SK-N-SH (cell line): ENCODE measurements around the gene NOTCH2. TPM values are rescaled to one million over a fixed set of nuclear protein-coding genes. Genes with fewer than 3 reads are reported as not detected.
A peak's percentile ranks its signal among the peaks of the same experiment; 100 is the strongest.

ENCODE experiments used
- CTCF ChIA-PET: fragments of 300-600, 350-600 bp; formaldehyde crosslinking; extraction: SDS; loops from one replicate; lab custom pipeline; 2021; lab: Yijun Ruan, JAX
- POLR2A ChIA-PET: fragments of 350-600 bp; sonication (Branson Sonifier 250); formaldehyde crosslinking; extraction: SDS; loops from one replicate; lab custom pipeline; 2020; ENCODE audit warnings: antibody characterized with exemption, inconsistent platforms; lab: Yijun Ruan, JAX
- DNase-seq: peaks from one replicate; pipeline ENCODE4 v3.0.0; 2012
- H2AFZ ChIP-seq: fragments of 200-600 bp; sonication (generic); 2 replicates; pipeline ENCODE4 v1.8.1; 2016; ENCODE audit warnings: antibody characterized with exemption, mild to moderate bottlenecking, low read depth
- H3F3A ChIP-seq: fragments of 200-600 bp; sonication (generic); replicated peaks from 2 replicates; pipeline ENCODE3; 2016; ENCODE audit warnings: antibody characterized with exemption, mild to moderate bottlenecking; ENCODE audit not compliant: insufficient read depth
- H3K27ac ChIP-seq, 2 experiments: fragments of 200-500 bp in 1 of 2; fragments of 200-600 bp in 1 of 2; sonication (Bioruptor generic) in 1 of 2; sonication (generic), shearing (Covaris generic) in 1 of 2; 2 replicates each; pipeline versions ENCODE4 v1.5.1 to v1.6.1; 2014 to 2016; ENCODE audit warnings: low read depth in 2 of 2, inconsistent platforms in 1 of 2, low read length in 1 of 2, mild to moderate bottlenecking in 1 of 2, mixed read lengths in 1 of 2
- H3K27me3 ChIP-seq: fragments of 200-600 bp; sonication (generic), shearing (Covaris generic); 2 replicates; pipeline ENCODE4 v1.6.1; 2016; ENCODE audit warnings: mixed run types; ENCODE audit not compliant: insufficient read depth
- H3K36me3 ChIP-seq, 2 experiments: fragments of 200-500 bp in 1 of 2; fragments of 200-600 bp in 1 of 2; sonication (Bioruptor generic) in 1 of 2; sonication (generic) in 1 of 2; replicated peaks in 1 of 2; 2 replicates each; pipeline versions ENCODE3 to v1.5.1; 2014 to 2016; ENCODE audit warnings: low read length in 1 of 2, mild to moderate bottlenecking in 1 of 2; ENCODE audit not compliant: insufficient read depth in 2 of 2, control insufficient read depth in 1 of 2
- H3K4me1 ChIP-seq, 2 experiments: fragments of 200-500 bp in 1 of 2; fragments of 200-600 bp in 1 of 2; sonication (Bioruptor generic) in 1 of 2; sonication (generic), shearing (Covaris generic) in 1 of 2; 2 replicates each; pipeline versions ENCODE4 v1.5.1 to v1.6.1; 2014 to 2016; ENCODE audit warnings: low read depth in 1 of 2, low read length in 1 of 2, mixed run types in 1 of 2; ENCODE audit not compliant: insufficient read depth in 2 of 2, control insufficient read depth in 1 of 2
- H3K4me2 ChIP-seq: fragments of 200-600 bp; sonication (generic), shearing (Covaris generic); 2 replicates; pipeline ENCODE4 v1.6.1; 2017; ENCODE audit warnings: mixed run types
- H3K4me3 ChIP-seq, 2 experiments: fragments of 200-500 bp in 1 of 2; fragments of 200-600 bp in 1 of 2; sonication (Bioruptor generic) in 1 of 2; sonication (generic), shearing (Covaris generic) in 1 of 2; 2 replicates each; pipeline versions ENCODE4 v1.5.1 to v1.8.1; 2014 to 2016; ENCODE audit warnings: low read depth in 2 of 2, inconsistent platforms in 1 of 2, low read length in 1 of 2, mild to moderate bottlenecking in 1 of 2, mixed read lengths in 1 of 2, moderate library complexity in 1 of 2
- H3K79me2 ChIP-seq: fragments of 200-600 bp; sonication (generic); 2 replicates; pipeline ENCODE4 v1.8.1; 2017; ENCODE audit warnings: mild to moderate bottlenecking; ENCODE audit not compliant: insufficient read depth
- H3K9ac ChIP-seq: fragments of 200-600 bp; sonication (generic); 2 replicates; pipeline ENCODE4 v1.6.1; 2017; ENCODE audit warnings: mixed run types
- H3K9me2 ChIP-seq: fragments of 200-600 bp; sonication (generic); 2 replicates; pipeline ENCODE4 v1.6.1; 2017; ENCODE audit warnings: mixed run types
- H3K9me3 ChIP-seq: fragments of 200-600 bp; sonication (generic); 2 replicates; pipeline ENCODE4 v1.6.1; 2017; ENCODE audit warnings: mixed run types, mild to moderate bottlenecking, moderate library complexity
- H4K20me1 ChIP-seq: fragments of 200-600 bp; sonication (generic); 2 replicates; pipeline ENCODE4 v1.6.1; 2017; ENCODE audit warnings: mild to moderate bottlenecking, mixed run types; ENCODE audit not compliant: insufficient read depth
- EP300 ChIP-seq, 2 experiments: IDR thresholded peaks; 2 replicates each; pipeline versions ENCODE4 v1.4.0 to v1.6.1; 2012; ENCODE audit warnings: borderline replicate concordance in 1 of 2, low read depth in 1 of 2, low read length in 1 of 2
- EZH2phosphoT487 ChIP-seq: fragments of 200-600 bp; sonication (generic); IDR thresholded peaks from 2 replicates; pipeline ENCODE4 v1.6.1; 2017; ENCODE audit warnings: low read depth, mixed run types, mild to moderate bottlenecking, antibody characterized with exemption, moderate library complexity, borderline replicate concordance
- FOSL2 ChIP-seq: IDR thresholded peaks from 2 replicates; pipeline ENCODE4 v1.4.0; 2012; ENCODE audit warnings: low read depth, mild to moderate bottlenecking, moderate library complexity, borderline replicate concordance
- GABPA ChIP-seq: IDR thresholded peaks from 2 replicates; pipeline ENCODE4 v1.4.0; 2012; ENCODE audit warnings: low read depth, mild to moderate bottlenecking
- MEF2A ChIP-seq: IDR thresholded peaks from 2 replicates; pipeline ENCODE4 v1.4.0; 2012; ENCODE audit warnings: low read depth, borderline replicate concordance
- NFIC ChIP-seq: IDR thresholded peaks from 2 replicates; pipeline ENCODE4 v1.4.0; 2012; ENCODE audit warnings: borderline replicate concordance
- NRF1 ChIP-seq: IDR thresholded peaks from 2 replicates; pipeline ENCODE4 v1.6.1; 2012; ENCODE audit warnings: low read depth, mild to moderate bottlenecking, low read length
- POLR2AphosphoS5 ChIP-seq: IDR thresholded peaks from 2 replicates; pipeline ENCODE4 v1.6.1; 2012; ENCODE audit warnings: low read depth, low read length
- RFX5 ChIP-seq: IDR thresholded peaks from 2 replicates; pipeline ENCODE4 v1.6.1; 2012; ENCODE audit warnings: mild to moderate bottlenecking, improper control_type of control experiment, low read length
- SMC3 ChIP-seq: IDR thresholded peaks from 2 replicates; pipeline ENCODE4 v1.6.1; 2012; ENCODE audit warnings: low read depth, low read length, improper control_type of control experiment
- TAF1 ChIP-seq: IDR thresholded peaks from 2 replicates; pipeline ENCODE4 v1.6.1; 2012; ENCODE audit warnings: low read depth, mild to moderate bottlenecking, low read length, moderate library complexity, borderline replicate concordance
- TCF12 ChIP-seq: IDR thresholded peaks from 2 replicates; pipeline ENCODE4 v1.4.0; 2012
- TEAD4 ChIP-seq: IDR thresholded peaks from 2 replicates; pipeline ENCODE4 v1.4.0; 2012; ENCODE audit warnings: mild to moderate bottlenecking, borderline replicate concordance; ENCODE audit not compliant: insufficient read depth
- WGBS: methylation state at CpG from one replicate; pipeline ENCODE4 v1.1.6; 2017; ENCODE audit warnings: low lambda C conversion rate; 5-methylcytosine and 5-hydroxymethylcytosine counted together
- polyA plus RNA-seq, 3 experiments: library from polyadenylated mRNA; depleted of rRNA; stranded (reverse); fragments of >200 nt; gene quantifications; 2 replicates each; pipeline ENCODE4 v1.2.3, GENCODE V29; 2012
- TF ChIP-seq, protein P1 (sequence below): fragments of 200-600 bp; sonication (generic); IDR thresholded peaks from 2 replicates; pipeline ENCODE4 v1.6.1; 2017; ENCODE audit warnings: antibody characterized with exemption, mild to moderate bottlenecking, moderate library complexity
- TF ChIP-seq, protein P2 (sequence below): IDR thresholded peaks from 2 replicates; pipeline ENCODE4; 2012
- TF ChIP-seq, protein P3 (sequence below): IDR thresholded peaks from 2 replicates; pipeline ENCODE4 v1.4.0; 2012; ENCODE audit warnings: low read depth

Gene NOTCH2
- polyA plus RNA-seq, 1 of the 3 experiments (the other 2 are of a cell fraction) = 23.0 TPM

DNA sequence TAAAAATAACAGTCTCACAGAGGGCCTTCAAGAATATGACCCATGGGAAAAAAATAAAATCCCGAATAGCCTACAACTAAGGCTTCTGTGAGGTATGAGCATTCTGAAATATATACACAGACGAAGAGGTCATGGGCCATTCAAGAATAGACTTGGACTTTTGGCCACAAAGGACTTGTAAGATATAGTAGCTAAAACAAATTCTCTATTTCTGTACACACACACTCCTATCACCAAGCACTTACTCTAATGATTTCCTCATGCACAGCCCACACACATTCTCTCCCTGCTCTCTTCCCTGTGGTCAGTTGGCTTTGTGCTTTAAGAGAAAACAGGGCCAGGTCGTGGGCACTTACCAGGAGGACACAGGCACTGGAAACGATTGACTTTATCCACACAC is 103.4 kb downstream of the NOTCH2 start:
- Histone ChIP-seq H3K9me3 (no peaks in the 10 kb centered on the region), H3K4me1 (peaks cover 5 to 26% of the 10 kb centered on the region in 2 experiments), H3K9ac (no peak overlapping the region), H3K27ac (peak overlapping the region in 1 of 2 experiments; percentile 53; a peak in 3 of 4 replicates), H3K27me3 (no peaks in the 10 kb centered on the region), H2AFZ (no peak overlapping the region), H3F3A (peaks cover 25% of the 10 kb centered on the region), H3K4me2 (no peak overlapping the region), H3K79me2 (peaks cover 27% of the 10 kb centered on the region), H3K9me2 (no peaks in the 10 kb centered on the region), H3K36me3 (peaks cover 54 to 65% of the 10 kb centered on the region in 2 experiments), H4K20me1 (peaks cover 8% of the 10 kb centered on the region; the same call in 1 of the 2 replicates), H3K4me3 (no peak overlapping the region)
- WGBS = 76% methylated on average over 4 of the region's 4 CpGs
- TF ChIP-seq MEF2A (no peak), TEAD4 (no peak), NRF1 (no peak), GABPA (no peak), RFX5 (no peak), SMC3 (no peak), EZH2phosphoT487 (no peak), POLR2AphosphoS5 (no peak), TAF1 (no peak)
- TF ChIP-seq, protein P1, sequence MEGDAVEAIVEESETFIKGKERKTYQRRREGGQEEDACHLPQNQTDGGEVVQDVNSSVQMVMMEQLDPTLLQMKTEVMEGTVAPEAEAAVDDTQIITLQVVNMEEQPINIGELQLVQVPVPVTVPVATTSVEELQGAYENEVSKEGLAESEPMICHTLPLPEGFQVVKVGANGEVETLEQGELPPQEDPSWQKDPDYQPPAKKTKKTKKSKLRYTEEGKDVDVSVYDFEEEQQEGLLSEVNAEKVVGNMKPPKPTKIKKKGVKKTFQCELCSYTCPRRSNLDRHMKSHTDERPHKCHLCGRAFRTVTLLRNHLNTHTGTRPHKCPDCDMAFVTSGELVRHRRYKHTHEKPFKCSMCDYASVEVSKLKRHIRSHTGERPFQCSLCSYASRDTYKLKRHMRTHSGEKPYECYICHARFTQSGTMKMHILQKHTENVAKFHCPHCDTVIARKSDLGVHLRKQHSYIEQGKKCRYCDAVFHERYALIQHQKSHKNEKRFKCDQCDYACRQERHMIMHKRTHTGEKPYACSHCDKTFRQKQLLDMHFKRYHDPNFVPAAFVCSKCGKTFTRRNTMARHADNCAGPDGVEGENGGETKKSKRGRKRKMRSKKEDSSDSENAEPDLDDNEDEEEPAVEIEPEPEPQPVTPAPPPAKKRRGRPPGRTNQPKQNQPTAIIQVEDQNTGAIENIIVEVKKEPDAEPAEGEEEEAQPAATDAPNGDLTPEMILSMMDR = no peak
- CTCF ChIA-PET = interaction anchor here (1.6 to 12.2 kb wide), 3 partner anchors 12 to 18 kb away, joined by 4 to 105 read pairs (median 4); no protein-coding TSS in a partner anchor
- no peak for DNase-seq
- POLR2A ChIA-PET = no interaction called here

DNA sequence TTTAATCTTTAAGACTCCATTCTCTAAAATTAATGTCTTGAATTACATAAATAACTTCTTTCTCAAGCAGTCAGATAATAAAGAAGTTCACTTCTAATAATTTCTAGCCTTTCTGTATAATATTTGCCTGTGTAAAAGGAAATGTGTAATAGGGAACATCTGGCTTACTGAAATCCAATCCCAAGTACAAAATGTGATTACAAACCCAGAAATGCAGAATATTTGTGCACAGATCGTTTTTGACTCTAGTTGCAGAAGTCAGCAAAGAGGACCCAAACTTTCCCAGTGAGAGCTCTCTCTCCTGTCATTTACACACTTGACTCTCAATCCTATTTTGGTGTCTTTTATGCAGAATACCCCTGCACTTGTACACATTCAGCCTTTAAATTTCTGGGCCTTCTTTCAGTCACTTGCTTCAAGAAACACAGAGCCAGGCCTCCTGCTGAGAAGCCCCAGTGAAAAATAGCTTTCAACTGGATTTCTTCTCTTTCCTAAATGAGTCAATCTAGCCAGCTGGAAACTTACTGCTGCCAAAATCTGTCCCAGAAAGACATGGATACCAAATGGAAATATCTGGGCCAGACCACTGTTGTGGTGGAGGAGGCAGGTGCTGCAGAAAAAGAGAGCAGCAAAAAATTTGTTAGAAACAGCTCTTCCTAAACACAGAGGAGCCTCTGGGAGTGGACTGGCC is 104.6 kb downstream of the NOTCH2 start:
- H3K4me3 ChIP-seq = no peak overlapping the region
- TF ChIP-seq POLR2AphosphoS5 (no peak), FOSL2 (0 out of 2 replicates have a peak, but pooled peaks have one; percentile 38), EP300 (IDR thresholded peaks at IDR 0.05; ENCODE audit: borderline replicate concordance in 1 of 2, low read depth in 1 of 2, low read length in 1 of 2) (peak in 1 of 2 experiments; percentile 40; a peak in 1 of 4 replicates), NFIC (peak; percentile 80), TCF12 (peak; percentile 78)
- TF ChIP-seq, protein P2, sequence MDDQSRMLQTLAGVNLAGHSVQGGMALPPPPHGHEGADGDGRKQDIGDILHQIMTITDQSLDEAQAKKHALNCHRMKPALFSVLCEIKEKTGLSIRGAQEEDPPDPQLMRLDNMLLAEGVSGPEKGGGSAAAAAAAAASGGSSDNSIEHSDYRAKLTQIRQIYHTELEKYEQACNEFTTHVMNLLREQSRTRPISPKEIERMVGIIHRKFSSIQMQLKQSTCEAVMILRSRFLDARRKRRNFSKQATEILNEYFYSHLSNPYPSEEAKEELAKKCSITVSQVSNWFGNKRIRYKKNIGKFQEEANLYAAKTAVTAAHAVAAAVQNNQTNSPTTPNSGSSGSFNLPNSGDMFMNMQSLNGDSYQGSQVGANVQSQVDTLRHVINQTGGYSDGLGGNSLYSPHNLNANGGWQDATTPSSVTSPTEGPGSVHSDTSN = peak; percentile 54; the same call in 1 of the 2 replicates
- TF ChIP-seq, protein P3, sequence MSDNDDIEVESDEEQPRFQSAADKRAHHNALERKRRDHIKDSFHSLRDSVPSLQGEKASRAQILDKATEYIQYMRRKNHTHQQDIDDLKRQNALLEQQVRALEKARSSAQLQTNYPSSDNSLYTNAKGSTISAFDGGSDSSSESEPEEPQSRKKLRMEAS = no peak
- peaks cover 54 to 58% of the 10 kb centered on the region in 2 experiments for H3K36me3 ChIP-seq
- peak overlapping the region; percentile 2; the same call in 1 of the 2 replicates for H3K4me2 ChIP-seq
- peaks cover 30% of the 10 kb centered on the region for H3F3A ChIP-seq
- peak overlapping the region; percentile 53 to 60 for H3K27ac ChIP-seq
- no peaks in the 10 kb centered on the region for H3K9me3 ChIP-seq
- no peak overlapping the region for H3K9ac ChIP-seq
- H3K9me2 ChIP-seq = no peaks in the 10 kb centered on the region
- CTCF ChIA-PET = interaction anchor here (12.2 kb wide), 1 partner anchor 17 kb away, joined by 105 read pairs; no protein-coding TSS in a partner anchor
- H4K20me1 ChIP-seq = peaks cover 8% of the 10 kb centered on the region; the same call in 1 of the 2 replicates
- H3K4me1 ChIP-seq = peaks cover 5 to 38% of the 10 kb centered on the region in 2 experiments
- no peak overlapping the region for H2AFZ ChIP-seq
- POLR2A ChIA-PET = no interaction called here
- no peak for DNase-seq
- peaks cover 29% of the 10 kb centered on the region for H3K79me2 ChIP-seq
- no peaks in the 10 kb centered on the region for H3K27me3 ChIP-seq
- 0% methylated on average over 1 of the region's 1 CpG for WGBS
